Stimulated activated naive CD8-positive, alpha-beta T cell treated with anti-CD3 and anti-CD28 coated beads, Interleukin-15, Interleukin-2, amounts not matched to agents 100 U/mL and 50 U/mL, for 24 hours (primary cell): ENCODE measurements around the gene GIMAP2.

Experiments used
- ATAC-seq: fragments of 150-1000 bp; cut with Tn5 transposase; one replicate; pipeline ENCODE4 v1.10.0; 2021
- DNase-seq: peaks from one replicate; pipeline ENCODE4 v3.0.0; 2021

GIMAP2 gene

DNA sequence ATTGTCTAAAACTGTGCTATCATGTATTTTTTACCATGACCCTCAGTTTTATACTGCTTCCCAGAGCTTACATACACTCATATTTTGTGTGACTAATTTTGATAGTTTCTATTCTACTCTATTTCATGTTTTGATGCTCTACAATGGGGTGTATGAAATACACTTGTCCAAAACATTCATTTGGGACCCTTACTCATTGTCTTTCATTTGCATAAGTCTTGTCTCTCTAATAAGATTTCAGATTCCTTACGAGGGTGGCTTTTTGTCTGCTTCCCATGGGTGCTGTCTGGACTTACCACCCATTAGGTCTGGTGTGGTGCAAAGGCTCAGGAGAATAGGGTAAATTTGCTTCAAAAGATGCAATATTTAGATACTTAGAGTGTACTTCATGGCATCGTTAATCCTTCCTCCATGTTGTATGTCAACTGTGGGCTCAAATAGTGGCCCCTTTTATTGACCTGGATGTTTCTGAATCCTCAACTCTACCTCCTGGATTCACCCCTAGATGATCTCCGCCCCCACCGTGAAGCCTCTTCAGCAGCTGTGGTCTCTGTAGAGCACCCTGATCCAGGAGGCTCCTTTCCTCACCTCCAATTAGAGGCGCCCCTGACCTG lies 48.1 kb downstream of the GIMAP2 start:
- DNase-seq (peak; percentile 7), ATAC-seq (peak; percentile 62)

DNA sequence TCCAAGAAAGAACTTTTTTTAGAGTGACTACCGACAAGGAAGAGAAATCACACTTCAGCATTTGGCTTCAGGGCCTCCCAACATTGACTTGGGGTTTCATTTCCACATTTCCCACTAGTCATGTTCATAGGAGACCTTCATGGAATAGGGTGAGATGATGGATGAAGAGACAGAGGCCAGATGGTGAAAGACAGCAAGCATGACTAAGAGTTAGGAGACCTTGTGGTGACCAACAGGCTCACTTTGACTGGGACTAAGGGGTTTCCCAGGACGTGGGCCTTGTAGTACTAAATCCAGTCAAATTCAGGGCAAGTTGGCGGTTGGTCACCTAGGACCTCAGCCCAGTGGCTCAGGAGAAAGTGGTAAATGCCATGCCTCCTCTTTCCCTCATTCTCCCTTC lies 48.7 kb downstream of the GIMAP2 start:
- ATAC-seq (peak; percentile 24), DNase-seq (peak; percentile 48)

DNA sequence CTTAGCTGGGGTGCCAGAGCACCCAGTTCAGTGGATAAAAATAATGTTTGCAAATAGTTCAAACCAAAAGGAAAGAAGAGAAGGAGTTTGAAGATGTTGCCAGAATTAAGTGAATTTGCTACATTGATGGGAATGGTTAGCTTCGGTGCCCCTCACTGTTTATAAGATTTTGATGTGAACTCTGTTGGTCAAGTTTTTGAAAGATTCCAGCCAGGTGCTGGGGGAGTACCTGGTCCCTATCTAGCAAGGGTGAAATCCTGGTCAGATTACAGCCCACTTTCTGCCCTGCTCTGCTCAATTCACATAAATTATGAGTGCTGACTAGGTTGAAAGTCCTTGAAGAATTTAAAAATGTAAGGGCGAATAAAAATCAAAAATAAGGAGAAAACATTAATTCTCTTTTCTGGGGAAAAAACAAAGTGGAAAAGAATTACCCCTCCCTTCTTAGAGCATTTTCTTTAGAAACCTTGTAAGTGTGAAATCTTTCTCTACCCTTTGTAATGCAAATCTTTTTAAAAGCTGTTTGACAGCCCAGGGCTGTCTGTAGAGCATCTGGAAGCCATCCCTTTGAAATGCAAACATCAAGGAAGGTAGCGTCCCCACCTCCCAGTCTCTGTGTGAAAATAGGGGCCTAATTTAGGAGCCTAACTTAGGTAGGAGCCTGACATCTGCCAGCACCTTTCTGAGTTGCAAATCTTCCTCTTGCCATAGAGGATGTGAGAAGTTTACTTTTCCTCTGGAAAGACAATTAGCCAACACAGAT lies 50.3 kb downstream of the GIMAP2 start:
- no peak for ATAC-seq
- DNase-seq: no peak

DNA sequence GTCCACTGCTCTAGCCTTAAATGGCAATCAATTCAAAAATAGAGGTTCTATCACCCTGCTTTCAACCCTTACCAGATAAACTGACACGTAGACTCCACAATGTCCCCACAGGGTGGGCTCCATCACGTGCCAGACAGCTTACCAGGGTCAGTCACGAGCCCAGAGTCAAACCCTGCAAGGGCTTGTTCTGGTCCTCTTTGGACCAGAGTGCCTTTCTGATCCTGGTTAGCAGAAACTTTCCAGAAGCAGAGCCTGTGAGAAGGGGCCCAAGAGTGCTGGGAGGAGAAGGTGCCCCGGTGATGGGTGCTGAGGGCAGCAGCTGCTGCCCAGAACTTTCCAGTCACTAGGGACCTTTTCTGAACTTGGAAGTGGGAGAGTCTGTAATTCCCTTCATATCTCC lies 51.4 kb downstream of the GIMAP2 start:
- ATAC-seq: no peak

DNA sequence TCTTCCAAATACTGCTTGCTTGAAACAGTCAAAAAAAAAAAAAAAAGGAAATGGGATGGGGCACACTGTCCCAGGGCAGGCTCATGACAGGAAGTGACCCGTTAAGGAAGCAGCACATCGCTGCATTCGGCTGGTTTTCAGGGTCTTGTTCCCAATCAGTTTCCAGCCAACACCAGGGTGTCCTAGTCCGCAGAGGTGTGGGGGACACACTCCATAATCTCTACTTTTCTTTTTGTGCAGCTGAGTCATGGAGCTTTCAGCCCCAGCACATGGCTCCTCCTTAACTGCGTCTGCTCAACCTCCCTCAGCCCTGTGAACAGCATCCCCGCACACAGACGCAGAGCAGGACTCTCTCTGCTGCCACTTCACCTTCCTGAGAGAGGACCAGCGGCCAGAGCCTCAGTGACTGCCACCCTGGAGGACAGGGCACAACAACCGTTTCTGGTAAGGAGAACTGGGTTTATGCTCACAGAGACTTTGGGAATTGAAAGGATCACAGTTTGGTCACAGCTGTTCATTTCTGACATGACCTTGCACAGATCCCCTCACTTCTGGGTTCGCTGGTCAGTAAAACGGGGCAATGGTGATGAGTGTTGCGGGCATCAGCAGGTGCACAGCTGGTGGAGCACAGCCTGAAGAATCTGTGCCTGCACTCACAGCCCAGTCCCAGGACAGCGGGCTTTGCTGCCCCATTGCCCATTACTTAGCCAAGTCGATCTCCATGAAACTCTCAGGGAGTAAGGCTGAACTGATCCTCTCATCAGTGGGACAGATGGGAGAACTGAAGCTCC lies 52.0 kb downstream of the GIMAP2 start, which contains the start of gene GIMAP5:
GIMAP5 (plus strand) TSS at position 154 of the 791 bp plus-strand sequence. CDS start 3,467 bp downstream, outside the sequence.
- DNase-seq: peak; percentile 63
- peak; percentile 60 for ATAC-seq

More for the DNA sequence above, 51.4 kb downstream of the GIMAP2 start:
- DNase-seq: peak; percentile 42

DNA sequence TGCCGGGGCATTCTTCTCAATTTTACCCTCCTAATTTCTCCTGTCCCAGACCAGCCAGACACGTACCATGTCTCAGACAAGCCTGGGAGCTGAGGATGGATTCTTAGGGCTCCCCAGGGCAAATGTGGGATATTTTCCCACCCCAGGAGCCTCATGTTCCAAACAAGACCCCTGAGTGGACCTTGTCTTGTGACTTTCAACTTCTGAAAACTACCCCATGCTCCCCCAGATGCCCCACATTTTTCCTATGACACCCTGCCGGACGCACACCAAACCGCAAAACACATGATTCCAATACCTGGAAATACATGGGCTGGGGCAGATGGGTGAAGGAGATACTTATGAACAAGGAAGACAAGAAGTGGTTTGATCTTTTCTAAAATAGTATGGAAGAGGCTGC lies 52.6 kb downstream of the GIMAP2 start:
- DNase-seq: peak; percentile 35
- no peak for ATAC-seq

DNA sequence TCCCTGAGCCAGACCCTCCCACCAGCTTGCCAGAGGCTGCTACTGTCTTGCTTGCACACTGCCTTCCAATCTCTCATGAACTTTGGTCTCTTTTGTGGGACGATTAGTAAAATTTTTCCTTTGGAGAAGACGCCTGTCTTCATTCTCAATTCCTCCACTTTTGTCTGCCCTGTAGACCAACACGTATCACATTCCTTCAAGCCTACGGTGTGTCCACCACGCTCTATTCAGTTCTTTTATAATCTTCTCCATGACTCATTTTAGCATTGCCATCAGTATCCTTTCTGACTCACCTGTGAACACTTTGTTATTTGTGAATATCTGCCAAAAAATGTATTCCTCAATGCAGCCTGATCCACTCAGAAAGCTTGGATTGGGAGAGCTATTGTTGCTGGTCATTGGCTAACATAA lies 53.1 kb downstream of the GIMAP2 start:
- peak; percentile 17 for DNase-seq
- peak; percentile 35 for ATAC-seq

DNA sequence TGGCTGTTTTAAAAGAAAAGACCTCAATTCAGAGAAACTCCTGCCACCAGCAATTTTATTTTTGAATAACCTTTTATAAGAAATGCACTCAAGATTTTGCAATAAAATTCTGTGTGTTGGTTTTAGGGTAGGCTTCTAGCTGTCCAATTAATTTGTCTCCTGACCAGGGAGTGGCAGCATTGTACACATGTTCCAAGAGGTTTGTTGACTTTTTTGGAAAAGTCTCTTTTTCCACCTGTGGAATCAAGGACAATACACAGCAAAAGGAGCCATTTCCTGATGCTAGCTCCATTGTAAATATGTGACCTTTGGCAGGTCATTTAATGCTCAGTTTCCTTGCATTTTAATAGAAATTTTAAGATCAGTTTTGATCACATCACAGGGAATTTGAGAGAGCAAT lies 53.5 kb downstream of the GIMAP2 start:
- no peak for DNase-seq

DNA sequence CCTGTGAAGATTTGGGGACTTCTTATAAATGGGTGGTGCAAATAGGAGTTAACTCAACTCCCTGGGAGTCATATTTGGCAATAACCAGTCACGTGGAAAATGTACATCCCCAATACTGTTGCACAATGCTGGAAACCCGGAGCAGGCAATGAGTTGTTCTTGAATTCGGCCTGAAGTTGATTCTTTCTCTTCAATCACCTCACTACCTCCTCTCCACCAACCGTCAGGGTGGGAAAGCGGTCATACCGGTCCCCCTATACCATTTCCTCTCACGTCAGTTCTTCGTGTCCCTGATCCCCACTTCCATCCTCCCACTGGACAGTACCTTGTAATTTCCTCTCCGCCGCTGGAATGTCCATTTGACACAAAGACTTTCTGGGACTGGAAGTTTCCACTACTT lies 54.5 kb downstream of the GIMAP2 start:
- DNase-seq (peak; percentile 41), ATAC-seq (peak; percentile 12)

More for the DNA sequence above, 53.5 kb downstream of the GIMAP2 start:
- ATAC-seq: no peak

DNA sequence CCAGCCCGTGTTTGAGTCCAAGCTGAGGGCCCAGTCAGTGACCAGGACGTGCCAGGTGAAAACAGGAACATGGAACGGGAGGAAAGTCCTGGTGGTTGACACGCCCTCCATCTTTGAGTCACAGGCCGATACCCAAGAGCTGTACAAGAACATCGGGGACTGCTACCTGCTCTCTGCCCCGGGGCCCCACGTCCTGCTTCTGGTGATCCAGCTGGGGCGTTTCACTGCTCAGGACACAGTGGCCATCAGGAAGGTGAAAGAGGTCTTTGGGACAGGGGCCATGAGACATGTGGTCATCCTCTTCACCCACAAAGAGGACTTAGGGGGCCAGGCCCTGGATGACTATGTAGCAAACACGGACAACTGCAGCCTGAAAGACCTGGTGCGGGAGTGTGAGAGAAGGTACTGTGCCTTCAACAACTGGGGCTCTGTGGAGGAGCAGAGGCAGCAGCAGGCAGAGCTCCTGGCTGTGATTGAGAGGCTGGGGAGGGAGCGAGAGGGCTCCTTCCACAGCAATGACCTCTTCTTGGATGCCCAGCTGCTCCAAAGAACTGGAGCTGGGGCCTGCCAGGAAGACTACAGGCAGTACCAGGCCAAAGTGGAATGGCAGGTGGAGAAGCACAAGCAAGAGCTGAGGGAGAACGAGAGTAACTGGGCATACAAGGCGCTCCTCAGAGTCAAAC lies 56.9 kb downstream of the GIMAP2 start:
- ATAC-seq (no peak), DNase-seq (peak; percentile 47)
